ENCODE data around the gene CBLB.
"Not testable (repeated sequence)": the region's sequence is repeated elsewhere in the genome, so short reads cannot be mapped to it uniquely, and the experiment has no call there.

The CBLB gene

GRCh38 chr3:105783631-105784030 lies 85.2 kb downstream of the CBLB start:
- no peak for DNase-seq

- DNase-seq: no peak
These were observed 86.9 kb downstream of the CBLB start for GRCh38 chr3:105781871-105782270.

DNA sequence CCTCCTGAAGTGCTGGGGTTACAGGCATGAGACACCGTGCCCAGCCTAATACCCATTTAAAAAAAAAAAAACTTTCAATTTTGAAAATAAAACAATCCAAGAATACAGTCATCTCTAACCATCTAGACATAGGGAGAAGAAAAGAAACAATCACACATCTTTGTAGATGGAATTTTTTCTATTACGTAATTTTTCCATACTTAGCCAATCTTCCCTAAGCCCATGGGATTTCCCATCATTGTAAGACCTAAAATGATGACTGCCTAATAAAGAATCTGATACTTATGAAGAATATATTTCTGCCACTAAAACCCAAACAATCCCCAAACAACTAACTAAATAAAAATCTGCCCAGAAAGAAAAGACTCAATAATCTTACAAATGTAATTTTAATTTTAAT lies 88.7 kb downstream of the CBLB start:
- no peak for DNase-seq

- DNase-seq: no peak
These were observed 93.4 kb downstream of the CBLB start for GRCh38 chr3:105775368-105775767.

DNA sequence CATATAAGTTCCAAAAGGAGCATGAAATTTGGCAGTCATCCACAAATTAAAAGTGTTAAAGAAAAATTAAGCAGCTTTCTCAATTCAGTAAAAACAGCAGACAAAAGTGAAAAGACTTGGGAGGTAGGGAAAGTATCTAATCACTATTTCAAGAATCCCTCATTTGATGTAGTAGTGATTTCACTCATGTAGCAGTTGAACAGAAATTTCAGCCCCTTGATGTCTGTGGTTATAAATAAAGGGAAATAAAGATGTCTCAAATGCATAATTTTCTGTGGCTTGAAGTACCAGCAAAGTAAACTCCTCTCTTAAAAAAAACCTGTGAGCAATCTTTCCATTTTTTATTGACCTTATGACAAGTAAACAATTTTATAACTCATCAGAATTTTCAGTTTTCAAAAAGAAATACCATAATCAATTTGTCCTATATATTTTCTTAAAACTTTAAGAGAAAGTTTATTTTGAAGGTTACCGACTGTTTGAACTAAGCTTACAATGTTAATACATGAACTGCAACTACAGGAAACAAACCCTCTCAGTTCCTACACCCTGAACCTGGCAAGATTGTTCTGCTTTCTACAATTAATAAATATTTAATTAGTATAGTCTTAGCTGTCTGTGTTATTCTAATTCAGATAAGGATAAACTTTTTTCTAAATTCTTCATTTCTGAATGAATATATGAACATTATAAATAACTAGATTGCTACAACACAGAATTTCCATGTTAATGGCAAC lies 94.2 kb downstream of the CBLB start:
- no peak for DNase-seq

- no peak for DNase-seq
These were observed 95.5 kb downstream of the CBLB start for GRCh38 chr3:105773291-105773690.

DNA sequence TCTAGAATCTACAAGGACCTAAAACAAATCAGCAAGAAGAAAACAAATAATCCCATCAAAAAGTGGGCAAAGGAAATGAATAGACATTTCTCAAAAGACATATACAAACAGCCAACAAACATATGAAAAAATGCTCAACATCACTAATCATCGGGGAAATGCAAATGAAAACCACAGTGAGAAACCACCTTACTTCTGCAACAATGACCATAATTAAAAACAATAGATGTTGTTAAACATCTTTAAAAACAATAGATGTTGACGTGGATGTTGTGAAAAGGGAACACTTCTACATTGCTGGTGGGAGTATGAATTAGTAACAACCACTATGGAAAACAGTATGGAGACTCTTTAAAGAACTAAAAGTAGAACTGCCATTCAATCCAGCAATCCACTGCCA lies 96.2 kb downstream of the CBLB start:
- no peak for DNase-seq

DNA sequence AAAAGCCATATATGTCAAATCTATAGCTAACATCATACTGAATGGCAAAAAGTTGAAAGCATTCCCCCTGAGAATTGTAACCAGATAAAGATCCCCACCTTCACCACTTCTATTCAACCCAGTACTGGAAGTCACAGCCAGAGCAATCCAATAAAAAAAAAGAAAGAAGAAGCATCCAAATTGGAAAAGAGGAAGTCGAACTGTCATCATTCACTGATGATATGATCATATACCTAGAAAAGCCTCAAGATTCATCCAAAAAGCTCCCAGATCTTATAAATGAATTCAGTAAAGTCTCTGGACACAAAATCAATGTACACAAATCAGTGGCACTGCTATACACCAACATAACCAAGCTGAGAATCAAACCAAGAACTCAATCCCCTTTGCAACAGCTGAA lies 97.4 kb downstream of the CBLB start:
- no peak for DNase-seq

GRCh38 chr3:105770410-105770809 lies 98.4 kb downstream of the CBLB start:
- DNase-seq: no peak

DNA sequence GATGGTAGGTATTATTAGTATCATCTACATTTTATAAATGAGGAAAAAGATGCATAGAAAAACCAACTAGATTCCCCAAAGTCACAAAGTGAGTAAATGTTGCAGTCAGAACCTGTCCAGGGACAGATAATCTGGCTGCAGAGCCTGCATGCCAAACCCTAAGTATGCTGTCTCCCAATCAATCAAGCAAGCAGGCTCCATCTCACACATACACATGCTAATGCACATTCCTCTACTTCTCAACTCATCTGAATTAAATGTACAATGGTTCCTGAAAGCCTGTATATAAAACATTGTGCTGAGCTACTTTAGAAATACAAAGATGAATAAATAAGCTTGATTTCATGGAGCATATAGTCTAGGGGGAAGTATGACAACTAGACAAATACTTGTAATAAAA lies 101.0 kb downstream of the CBLB start:
- DNase-seq: no peak

- DNase-seq: no peak
These were observed 101.6 kb downstream of the CBLB start for GRCh38 chr3:105767216-105767615.

GRCh38 chr3:105765308-105765639 lies 103.5 kb downstream of the CBLB start:
- no peak for DNase-seq

DNA sequence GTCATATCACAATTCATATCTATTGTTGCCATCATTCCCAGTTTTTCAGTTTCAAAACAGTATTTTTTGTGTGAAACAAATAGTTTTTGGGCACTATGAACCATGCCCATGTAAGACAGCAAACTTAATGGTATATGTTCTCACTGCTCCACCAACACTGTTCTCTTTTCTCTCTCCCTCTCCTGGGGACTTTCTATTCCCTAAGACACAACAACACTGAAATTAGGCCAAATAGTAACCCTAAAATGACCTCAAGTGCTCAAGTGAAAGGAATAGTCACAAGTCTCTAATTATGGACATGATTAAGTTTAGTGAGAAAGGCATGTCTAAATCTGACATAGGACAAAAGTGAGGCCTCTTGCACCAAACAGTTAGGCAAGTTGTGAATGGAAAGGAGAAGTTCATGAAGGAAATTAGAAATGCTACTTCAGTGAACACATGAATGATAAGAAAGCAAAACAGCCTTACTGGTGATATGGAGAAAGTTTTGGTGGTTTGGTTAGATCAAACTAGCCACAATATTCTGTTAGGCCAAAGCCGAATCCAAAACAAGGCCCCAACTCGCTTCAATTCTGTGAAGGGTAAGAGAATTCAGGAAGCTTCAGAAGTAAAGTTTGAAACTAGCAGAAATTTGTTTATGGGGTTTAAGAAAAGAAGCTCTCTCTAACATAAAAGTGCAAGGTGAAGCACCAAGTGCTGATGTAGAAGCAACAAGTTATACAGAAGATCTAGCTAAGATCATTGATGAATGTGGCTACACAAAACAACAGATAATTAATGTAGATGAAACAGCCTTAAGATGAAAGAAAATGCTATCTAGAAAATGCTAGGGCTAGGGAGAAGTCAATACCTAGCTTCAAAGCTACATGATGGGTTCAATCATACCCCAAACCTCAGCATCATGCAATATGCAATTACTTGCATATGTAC lies 104.2 kb downstream of the CBLB start:
- no peak for DNase-seq

DNA sequence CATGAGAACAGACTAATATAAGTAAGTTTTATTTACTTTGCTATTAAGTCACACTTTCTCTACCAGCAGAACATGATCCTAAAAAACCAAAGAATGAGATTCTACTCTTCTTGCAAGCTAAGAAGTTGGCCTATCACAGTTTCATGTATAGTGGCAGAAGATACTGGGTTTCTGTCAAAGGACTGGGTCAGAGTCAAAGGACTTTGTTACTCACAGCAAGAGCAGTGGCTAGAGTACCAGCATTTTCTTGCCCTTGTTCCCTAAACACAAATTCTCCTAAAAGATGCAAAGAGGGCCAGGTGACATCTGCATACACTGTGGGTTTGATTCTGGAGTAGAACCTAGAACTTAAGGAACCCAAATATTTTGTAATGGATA lies 105.2 kb downstream of the CBLB start:
- DNase-seq: no peak

GRCh38 chr3:105762749-105763658 lies 105.8 kb downstream of the CBLB start:
- no peak for DNase-seq

DNA sequence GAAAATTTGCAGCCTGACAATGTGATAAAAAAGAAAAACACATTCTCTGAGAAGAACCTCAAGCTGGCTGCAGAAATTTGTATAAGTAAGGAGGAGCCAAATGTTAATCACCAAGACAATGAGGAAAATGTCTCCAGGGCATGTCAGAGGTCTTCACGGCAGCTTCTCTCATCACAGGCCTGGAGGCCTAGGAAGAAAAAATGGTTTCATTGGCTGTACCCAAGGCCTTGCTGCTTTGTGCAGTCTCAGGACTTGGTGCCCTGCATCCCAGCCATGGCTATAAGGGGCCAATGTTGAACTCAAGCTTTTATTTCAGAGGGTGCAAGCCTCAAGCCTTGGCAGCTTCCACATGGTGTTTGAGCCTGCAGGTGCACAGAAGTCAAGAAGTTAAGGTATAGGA lies 106.6 kb downstream of the CBLB start:
- not testable (repeated sequence) for DNase-seq

- no peak for DNase-seq
These were observed 109.3 kb downstream of the CBLB start for GRCh38 chr3:105759442-105760078.

- DNase-seq: no peak
These were observed 110.4 kb downstream of the CBLB start for GRCh38 chr3:105758451-105758850.

DNA sequence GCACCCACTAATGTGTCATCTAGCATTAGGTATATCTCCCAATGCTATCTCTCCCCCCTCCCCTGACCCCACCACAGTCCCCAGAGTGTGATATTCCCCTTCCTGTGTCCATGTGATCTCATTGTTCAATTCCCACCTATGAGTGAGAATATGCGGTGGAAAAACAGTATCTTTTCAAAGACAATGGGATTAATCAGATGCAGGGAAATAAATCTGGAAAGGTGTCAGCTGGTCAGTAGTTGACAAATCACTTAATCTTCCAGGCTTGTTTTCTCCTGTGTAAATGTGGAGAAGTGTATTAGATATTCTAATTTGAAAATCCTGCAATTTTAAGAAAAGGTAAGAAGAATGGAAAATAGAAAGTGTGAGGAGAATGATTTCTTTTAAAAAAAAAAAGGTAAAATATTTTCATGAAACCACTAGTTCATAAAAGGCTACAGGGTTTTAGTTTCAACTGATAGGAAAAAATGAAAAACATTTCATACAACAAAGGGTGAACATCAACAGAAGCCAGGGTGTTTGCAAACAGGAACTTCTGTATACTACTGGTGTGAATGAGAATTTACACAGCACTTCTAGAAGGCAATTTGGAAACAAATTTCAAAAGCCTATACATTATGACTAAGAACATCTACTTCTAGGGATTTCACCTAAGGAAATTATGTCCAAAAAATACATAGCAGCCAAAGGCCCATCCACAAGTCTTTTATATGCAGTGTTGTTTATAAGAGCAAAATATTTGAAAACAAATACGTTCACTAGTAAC lies 113.5 kb downstream of the CBLB start:
- DNase-seq: no peak

DNA sequence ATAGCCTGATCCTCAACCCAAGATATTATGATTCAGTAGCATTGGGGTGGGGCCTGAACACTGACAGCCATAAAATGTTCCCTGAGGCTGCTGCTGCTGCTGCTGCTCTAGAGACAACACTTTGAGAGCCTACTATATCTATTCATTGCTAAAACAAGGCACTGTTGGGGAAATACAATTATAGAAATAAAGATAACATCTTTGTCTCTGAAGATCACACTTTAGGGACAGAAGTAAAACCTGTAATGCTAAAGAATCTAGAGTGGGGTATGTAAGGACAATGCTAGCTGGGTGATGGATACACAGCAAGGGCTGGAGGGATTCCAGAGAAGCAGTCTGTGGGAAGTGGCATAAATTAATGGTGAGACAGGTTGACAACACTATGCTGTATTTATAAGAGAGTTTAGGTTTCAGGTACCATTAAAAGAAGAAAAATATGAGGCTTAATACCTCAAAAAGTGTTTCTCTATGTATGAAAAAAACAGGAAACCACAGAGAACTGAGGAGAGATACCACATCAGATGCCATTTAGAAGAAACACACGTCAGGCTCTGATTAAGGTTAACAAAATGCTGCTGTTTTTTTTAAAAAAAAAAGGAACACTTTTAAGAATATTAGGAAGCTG lies 115.9 kb downstream of the CBLB start:
- DNase-seq: peak in 2 of 4 experiments; percentile 22 to 28

- no peak for DNase-seq
These were observed 121.1 kb downstream of the CBLB start for GRCh38 chr3:105747696-105748095.
